GM21447 (cell line): ENCODE results near the gene SNTB2.
"Not testable (repeated sequence)": the region's sequence is repeated elsewhere in the genome, so short reads cannot be mapped to it uniquely, and the experiment has no call there.

Experiments
- ATAC-seq: cut with Tn5 transposase; IDR thresholded peaks from one replicate; pipeline ENCODE4 v1.9.1; 2021; ENCODE audit not compliant: unreplicated experiment

SNTB2 gene

GRCh38 chr16:69283851-69284250 is 96.9 kb downstream of the SNTB2 start:
- no peak for ATAC-seq

GRCh38 chr16:69285240-69285639 is 98.3 kb downstream of the SNTB2 start:
- ATAC-seq = no peak

GRCh38 chr16:69286941-69287713 is 100.2 kb downstream of the SNTB2 start:
- ATAC-seq = no peak

- ATAC-seq = not testable (repeated sequence)
Observed at GRCh38 chr16:69291657-69292056, 104.7 kb downstream of the SNTB2 start.

- ATAC-seq = no peak
Observed at GRCh38 chr16:69293401-69293800, 106.4 kb downstream of the SNTB2 start.

- ATAC-seq = no peak
Observed at GRCh38 chr16:69294051-69294450, 107.1 kb downstream of the SNTB2 start.

GRCh38 chr16:69296771-69297170 is 109.8 kb downstream of the SNTB2 start:
- ATAC-seq = not testable (repeated sequence)

GRCh38 chr16:69298261-69298660 is 111.3 kb downstream of the SNTB2 start:
- no peak for ATAC-seq

- ATAC-seq = no peak
Observed at GRCh38 chr16:69301187-69301586, 114.2 kb downstream of the SNTB2 start.

- no peak for ATAC-seq
Observed at GRCh38 chr16:69301861-69302260, 114.9 kb downstream of the SNTB2 start.

- ATAC-seq = no peak
Observed at GRCh38 chr16:69302301-69302700, 115.3 kb downstream of the SNTB2 start.

GRCh38 chr16:69306031-69306430 is 119.1 kb downstream of the SNTB2 start:
- no peak for ATAC-seq

- ATAC-seq = no peak
Observed at GRCh38 chr16:69307091-69307490, 120.1 kb downstream of the SNTB2 start.

- no peak for ATAC-seq
Observed at GRCh38 chr16:69307856-69308255, 120.9 kb downstream of the SNTB2 start.

GRCh38 chr16:69309316-69309715 is 122.4 kb downstream of the SNTB2 start:
- no peak for ATAC-seq

- ATAC-seq = peak; percentile 89
Observed at GRCh38 chr16:69310653-69311532, 123.9 kb downstream of the SNTB2 start, which contains the start of gene VPS4A. Gene VPS4A, plus strand, starts transcription at chr16:69311350. Its CDS starts 162 bp downstream, at chr16:69311512.

- peak; percentile 38 for ATAC-seq
Observed at GRCh38 chr16:69311533-69312387, 124.8 kb downstream of the SNTB2 start.

GRCh38 chr16:69313469-69313868 is 126.5 kb downstream of the SNTB2 start:
- ATAC-seq = no peak

GRCh38 chr16:69314534-69314933 is 127.6 kb downstream of the SNTB2 start:
- no peak for ATAC-seq

GRCh38 chr16:69315486-69316311 is 128.7 kb downstream of the SNTB2 start:
- ATAC-seq = no peak
